HepG2 (cell line): ENCODE measurements around the gene SH3BP2. TPM values are rescaled to one million over a fixed set of nuclear protein-coding genes. Genes with fewer than 3 reads are reported as not detected.

ENCODE experiments used
- CENPT ChIP-seq: sonication (generic); formaldehyde crosslinking; IDR thresholded peaks from 2 replicates; pipeline ENCODE4 v1.8.0; 2022; ENCODE audit warnings: low read depth, mild to moderate bottlenecking, moderate library complexity, missing genetic modification reagents
- ELF4 ChIP-seq: sonication (generic); formaldehyde crosslinking; IDR thresholded peaks from 2 replicates; pipeline ENCODE4 v1.5.0; 2020; ENCODE audit warnings: missing genetic modification reagents, mild to moderate bottlenecking, moderate library complexity, borderline replicate concordance
- GMEB1 ChIP-seq: sonication (generic); formaldehyde crosslinking; IDR thresholded peaks from 2 replicates; pipeline ENCODE4 v1.5.1; 2020; ENCODE audit warnings: missing genetic modification reagents, mild to moderate bottlenecking, borderline replicate concordance
- KAT7 ChIP-seq: IDR thresholded peaks from 2 replicates; pipeline ENCODE4 v1.6.1; 2018; ENCODE audit warnings: borderline replicate concordance, missing compliant biosample characterization
- KLF13 ChIP-seq: sonication (generic); formaldehyde crosslinking; IDR thresholded peaks from 2 replicates; pipeline ENCODE4 v1.4.0; 2020; ENCODE audit warnings: mild to moderate bottlenecking, missing genetic modification reagents
- KLF16 ChIP-seq, 2 experiments: sonication (generic) in 1 of 2; formaldehyde crosslinking in 1 of 2; IDR thresholded peaks; 2 replicates each; pipeline versions ENCODE4 v1.6.1 to v1.8.0; 2016 to 2023; ENCODE audit warnings: missing genetic modification reagents in 2 of 2, missing compliant biosample characterization in 1 of 2
- KLF9 ChIP-seq: IDR thresholded peaks from 2 replicates; pipeline ENCODE4 v1.6.1; 2016; ENCODE audit warnings: low read depth
- MAFG ChIP-seq: sonication (generic); formaldehyde crosslinking; IDR thresholded peaks from 2 replicates; pipeline ENCODE4 v1.5.1; 2020; ENCODE audit warnings: mild to moderate bottlenecking, missing genetic modification reagents
- MED13 ChIP-seq: sonication (generic); formaldehyde crosslinking; IDR thresholded peaks from 2 replicates; pipeline ENCODE4 v1.5.0; 2020; ENCODE audit warnings: missing genetic modification reagents
- NFATC3 ChIP-seq: sonication (generic); formaldehyde crosslinking; IDR thresholded peaks from 2 replicates; pipeline ENCODE4 v1.5.1; 2020; ENCODE audit warnings: mild to moderate bottlenecking, missing genetic modification reagents
- NFKB2 ChIP-seq: sonication (generic); formaldehyde crosslinking; IDR thresholded peaks from 2 replicates; pipeline ENCODE4 v1.4.0; 2020; ENCODE audit warnings: missing genetic modification reagents, borderline replicate concordance
- NFKBIZ ChIP-seq: IDR thresholded peaks from 2 replicates; pipeline ENCODE4 v1.6.1; 2018; ENCODE audit warnings: missing genetic modification reagents, missing compliant biosample characterization
- STAT5B ChIP-seq: sonication (generic); formaldehyde crosslinking; IDR thresholded peaks from 2 replicates; pipeline ENCODE4 v1.4.0; 2020; ENCODE audit warnings: missing genetic modification reagents
- ZBTB40 ChIP-seq, 2 experiments: fragments of 450-650 bp in 1 of 2; sonication (generic) in 1 of 2; formaldehyde crosslinking in 1 of 2; IDR thresholded peaks; 2 replicates each; pipeline versions ENCODE4 v1.6.1 to v1.8.0; 2016 to 2022; ENCODE audit warnings: antibody characterized with exemption in 1 of 2, mild to moderate bottlenecking in 1 of 2, missing genetic modification reagents in 1 of 2
- ZBTB8A ChIP-seq: sonication (generic); formaldehyde crosslinking; IDR thresholded peaks from 2 replicates; pipeline ENCODE4 v1.4.0; 2020; ENCODE audit warnings: mild to moderate bottlenecking, low read depth, missing genetic modification reagents, borderline replicate concordance
- ZNF33A ChIP-seq: sonication (generic); formaldehyde crosslinking; IDR thresholded peaks from 2 replicates; pipeline ENCODE4 v1.5.1; 2020; ENCODE audit warnings: missing genetic modification reagents, mild to moderate bottlenecking, moderate library complexity, borderline replicate concordance
- ZNF703 ChIP-seq: sonication (generic); formaldehyde crosslinking; IDR thresholded peaks from 2 replicates; pipeline ENCODE4 v1.5.1; 2020; ENCODE audit warnings: missing genetic modification reagents, mild to moderate bottlenecking, moderate library complexity, borderline replicate concordance
- ZSCAN20 ChIP-seq: sonication (generic); formaldehyde crosslinking; IDR thresholded peaks from 2 replicates; pipeline ENCODE4 v1.4.0; 2020; ENCODE audit warnings: missing genetic modification reagents, mild to moderate bottlenecking, borderline replicate concordance
- polyA plus RNA-seq, 8 experiments: library from polyadenylated mRNA; depleted of rRNA in 3 of 8; stranded (reverse) in 7 of 8; unstranded in 1 of 8; fragments of >200 nt; fragmentation: Illumina TruSeq in 4 of 8; extraction: Trizol in 4 of 8; gene quantifications; 2 replicates each; pipeline versions ENCODE4 v1.2.1 to v1.2.3, GENCODE V29; 2011 to 2016; ENCODE audit warnings: low read depth in 4 of 8, missing spikeins in 1 of 8, mixed read lengths in 1 of 8; ENCODE audit not compliant: insufficient read depth in 1 of 8
- total RNA-seq, 5 experiments: library from RNA; depleted of rRNA; stranded (reverse); fragments of >200 nt; fragmentation: Illumina TruSeq; extraction: Trizol; gene quantifications; 2 replicates each; pipeline ENCODE4 v1.2.3, GENCODE V29; 2016; ENCODE audit warnings: low read depth in 1 of 5

The SH3BP2 gene
- total and polyA plus RNA-seq, 2 of the 13 experiments (the other 11 are each of a cell fraction or from before 2014, with no cell fraction given), result 16.9 to 34.5 TPM

GRCh38 chr4:2792711-2793585, at the start of gene SH3BP2 (continued):
- TF ChIP-seq NFATC3 (0 out of 2 replicates have a peak, but pooled peaks have one; percentile 53), STAT5B (CRISPR knock-in tag) (no peak), KLF16 (CRISPR knock-in tag; IDR thresholded peaks at IDR 0.05) (peak in 1 of 2 experiments; percentile 67; a peak in 1 of 4 replicates), KLF13 (CRISPR knock-in tag) (no peak), ZNF703 (CRISPR knock-in tag) (0 out of 2 replicates have a peak, but pooled peaks have one; percentile 76), MED13 (peak; percentile 73; the same call in 1 of the 2 replicates), ZNF33A (CRISPR knock-in tag) (no peak), NFKB2 (CRISPR knock-in tag) (peak; percentile 65), CENPT (no peak), GMEB1 (CRISPR knock-in tag) (no peak), ZBTB8A (peak; percentile 89; the same call in 1 of the 2 replicates), KAT7 (CRISPR knock-in tag) (no peak), ZSCAN20 (CRISPR knock-in tag) (no peak; the same call in 1 of the 2 replicates), ELF4 (CRISPR knock-in tag) (no peak), ZBTB40 (IDR thresholded peaks at IDR 0.05) (no peak), ZBTB40 (CRISPR knock-in tag; IDR thresholded peaks at IDR 0.05) (peak; percentile 66), KLF9 (CRISPR knock-in tag) (0 out of 2 replicates have a peak, but pooled peaks have one; percentile 52), MAFG (peak; percentile 33; the same call in 1 of the 2 replicates), NFKBIZ (CRISPR knock-in tag) (0 out of 2 replicates have a peak, but pooled peaks have one; percentile 42)
